Upper lobe of left lung (tissue), 6 donors: ENCODE data around the gene COX18. TPM values are rescaled to one million over a fixed set of nuclear protein-coding genes. Genes with fewer than 3 reads are reported as not detected.
A peak's percentile ranks its signal among the peaks of the same experiment; 100 is the strongest.

ENCODE experiments used
- ATAC-seq, 2 donors: fragments of 200-7000 bp; cut with Tn5 transposase; one replicate each; pipeline ENCODE4 v1.9.1; 2022; ENCODE audit warnings: mild to moderate bottlenecking in 2 of 2, moderate library complexity in 2 of 2; ENCODE audit not compliant: low FRiP score in 2 of 2
- DNase-seq, 2 donors: peaks; one replicate each; pipeline ENCODE4 v3.0.0-alpha.2; 2019 to 2020
- H3K27ac ChIP-seq, 4 donors: fragments of 200-600 bp; sonication (generic); one replicate each; pipeline ENCODE4 v1.5.1; 2016 to 2019
- H3K27me3 ChIP-seq, 4 donors: fragments of 200-600 bp; sonication (generic); one replicate each; pipeline ENCODE4 v1.5.1; 2017 to 2019
- H3K36me3 ChIP-seq, 4 donors: fragments of 200-600 bp; sonication (generic); one replicate each; pipeline ENCODE4 v1.5.1; 2016 to 2019
- H3K4me1 ChIP-seq, 4 donors: fragments of 200-600 bp; sonication (generic); one replicate each; pipeline ENCODE4 v1.5.1; 2018 to 2019
- H3K4me3 ChIP-seq, 4 donors: fragments of 200-600 bp; sonication (generic); one replicate each; pipeline ENCODE4 v1.5.1; 2017 to 2019; ENCODE audit warnings: mild to moderate bottlenecking in 2 of 4, moderate library complexity in 1 of 4
- H3K9me3 ChIP-seq, 4 donors: fragments of 200-600 bp; sonication (generic); one replicate each; pipeline ENCODE4 v1.5.1; 2018 to 2019
- EP300 ChIP-seq, 4 donors: sonication (generic); formaldehyde crosslinking; IDR thresholded peaks; one replicate each; pipeline ENCODE4 v1.5.1; 2017; ENCODE audit warnings: antibody characterized with exemption in 4 of 4, control low read depth in 2 of 4
- POLR2A ChIP-seq, 4 donors: fragments of 450-650 bp; IDR thresholded peaks; one replicate each; pipeline ENCODE4 v1.5.1; 2016 to 2017; ENCODE audit warnings: antibody characterized with exemption in 4 of 4, mild to moderate bottlenecking in 2 of 4
- POLR2AphosphoS5 ChIP-seq, 2 donors: sonication (generic); formaldehyde crosslinking; IDR thresholded peaks; one replicate each; pipeline ENCODE4 v1.5.1; 2017; ENCODE audit warnings: antibody characterized with exemption in 2 of 2
- WGBS, 2 donors: methylation state at CpG; one replicate each; pipeline ENCODE4 v1.1.5; 2017 to 2018; 5-methylcytosine and 5-hydroxymethylcytosine counted together
- total RNA-seq, 6 donors: library from RNA; depleted of rRNA in 4 of 6; stranded (reverse); fragments of >200 nt in 4 of 6; gene quantifications; one replicate each; pipeline versions ENCODE4 v1.1.0 to v1.2.1, GENCODE V29; 2016 to 2021
- TF ChIP-seq, protein P1 (sequence below), 6 experiments: fragments of 450-650 bp in 4 of 6; fragments of 200-600 bp in 2 of 6; sonication (generic) in 2 of 6; IDR thresholded peaks; one replicate each; pipeline ENCODE4 v1.5.1; 2016 to 2019; ENCODE audit warnings: antibody characterized with exemption in 6 of 6
- donor health status: DM: no; HTN: no; CAD: no; lungs with moderate emphysema.
- donor health status: DM: no; HTN: yes; CAD: no; lungs with severe emphysema.

The COX18 gene
- total RNA-seq, 6 donors from 2014 or later, result 11.3 to 22.2 (median 13.4) TPM

DNA sequence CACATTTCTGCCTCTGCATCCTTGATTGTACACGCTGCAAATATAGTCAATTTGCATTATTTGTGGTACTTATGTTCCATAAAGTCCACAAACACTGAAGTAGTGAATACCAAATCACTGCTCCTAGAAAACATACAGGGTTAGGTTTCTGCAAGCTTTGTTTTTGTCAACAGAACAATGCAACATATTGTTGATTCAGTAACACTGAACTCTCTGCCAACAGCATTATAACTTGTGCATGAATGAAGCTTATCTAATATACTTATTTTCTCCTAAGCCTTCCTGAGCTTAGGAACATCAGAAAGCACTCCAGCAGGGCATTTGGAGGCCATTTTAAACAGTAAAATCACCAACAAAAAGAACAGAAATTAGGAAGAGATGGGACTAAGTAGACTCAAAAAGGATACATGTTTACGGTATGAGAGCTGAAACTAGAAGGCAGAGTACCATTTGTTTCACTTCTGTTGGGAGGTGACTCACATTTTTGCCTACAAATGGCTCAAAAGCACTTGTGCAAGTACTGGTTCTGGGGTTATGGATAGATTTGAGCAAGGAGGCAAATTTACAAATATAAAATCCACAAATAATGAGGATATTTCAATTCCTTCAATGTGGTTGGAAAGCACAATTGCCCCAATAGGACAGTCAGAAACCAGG is 14.1 kb downstream of the COX18 start:
- Histone ChIP-seq H3K4me1 (peaks cover 0 to 5% (median 0%) of the 10 kb centered on the region in 4 donors), H3K9me3 (no peaks in the 10 kb centered on the region), H3K27ac (no peak overlapping the region), H3K4me3 (no peak overlapping the region), H3K36me3 (peaks cover 25 to 53% (median 27%) of the 10 kb centered on the region in 4 donors), H3K27me3 (no peaks in the 10 kb centered on the region)
- DNase-seq, result no peak
- WGBS, 2 donors, result 83 to 89% methylated on average over 2 of the region's 2 CpGs
- ATAC-seq, result no peak
- no peak for TF ChIP-seq POLR2A (IDR thresholded peaks at IDR 0.05)
- TF ChIP-seq, protein P1, sequence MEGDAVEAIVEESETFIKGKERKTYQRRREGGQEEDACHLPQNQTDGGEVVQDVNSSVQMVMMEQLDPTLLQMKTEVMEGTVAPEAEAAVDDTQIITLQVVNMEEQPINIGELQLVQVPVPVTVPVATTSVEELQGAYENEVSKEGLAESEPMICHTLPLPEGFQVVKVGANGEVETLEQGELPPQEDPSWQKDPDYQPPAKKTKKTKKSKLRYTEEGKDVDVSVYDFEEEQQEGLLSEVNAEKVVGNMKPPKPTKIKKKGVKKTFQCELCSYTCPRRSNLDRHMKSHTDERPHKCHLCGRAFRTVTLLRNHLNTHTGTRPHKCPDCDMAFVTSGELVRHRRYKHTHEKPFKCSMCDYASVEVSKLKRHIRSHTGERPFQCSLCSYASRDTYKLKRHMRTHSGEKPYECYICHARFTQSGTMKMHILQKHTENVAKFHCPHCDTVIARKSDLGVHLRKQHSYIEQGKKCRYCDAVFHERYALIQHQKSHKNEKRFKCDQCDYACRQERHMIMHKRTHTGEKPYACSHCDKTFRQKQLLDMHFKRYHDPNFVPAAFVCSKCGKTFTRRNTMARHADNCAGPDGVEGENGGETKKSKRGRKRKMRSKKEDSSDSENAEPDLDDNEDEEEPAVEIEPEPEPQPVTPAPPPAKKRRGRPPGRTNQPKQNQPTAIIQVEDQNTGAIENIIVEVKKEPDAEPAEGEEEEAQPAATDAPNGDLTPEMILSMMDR (IDR thresholded peaks at IDR 0.05), result no peak

DNA sequence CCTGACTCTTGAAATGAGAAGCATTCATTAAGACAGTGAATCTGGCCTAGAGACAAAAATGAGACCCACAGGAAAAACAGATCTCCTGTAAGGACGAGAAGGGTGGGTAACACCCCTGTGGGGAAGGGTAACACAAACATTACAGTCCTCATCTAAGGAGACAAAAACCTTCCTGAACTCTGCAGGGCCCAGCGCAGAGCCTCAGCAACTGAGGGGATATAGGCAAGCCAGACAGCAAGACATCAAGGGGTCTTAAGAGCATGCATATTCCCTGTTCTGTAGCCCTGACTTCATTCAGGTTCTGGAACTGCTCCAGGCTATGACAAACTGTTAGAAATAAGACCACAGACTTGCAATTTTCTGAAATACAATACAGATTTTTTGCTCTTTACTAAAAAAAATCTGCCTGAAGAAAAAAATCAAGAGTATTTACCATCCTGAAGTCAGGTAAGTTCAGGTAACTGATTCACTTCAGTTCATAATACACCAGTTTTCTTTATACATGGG is 15.5 kb downstream of the COX18 start:
- peaks cover 21 to 40% (median 22%) of the 10 kb centered on the region in 4 donors for H3K36me3 ChIP-seq
- H3K4me1 ChIP-seq, result peaks cover 0 to 5% (median 0%) of the 10 kb centered on the region in 4 donors
- ATAC-seq (no peak), DNase-seq (no peak)
- no peaks in the 10 kb centered on the region for H3K27me3 ChIP-seq
- no peaks in the 10 kb centered on the region for H3K9me3 ChIP-seq
- no peak overlapping the region for H3K4me3 ChIP-seq
- TF ChIP-seq EP300 (IDR thresholded peaks at IDR 0.05), result no peak
- no peak for TF ChIP-seq POLR2AphosphoS5 (IDR thresholded peaks at IDR 0.05)
- no peak for TF ChIP-seq POLR2A (IDR thresholded peaks at IDR 0.05)
- TF ChIP-seq, protein P1 (IDR thresholded peaks at IDR 0.05), result no peak
- WGBS, 2 donors, result 61 to 86% methylated on average over 2 of the region's 2 CpGs
- H3K27ac ChIP-seq, result peak overlapping the region in 1 of 4 donors; percentile 48

DNA sequence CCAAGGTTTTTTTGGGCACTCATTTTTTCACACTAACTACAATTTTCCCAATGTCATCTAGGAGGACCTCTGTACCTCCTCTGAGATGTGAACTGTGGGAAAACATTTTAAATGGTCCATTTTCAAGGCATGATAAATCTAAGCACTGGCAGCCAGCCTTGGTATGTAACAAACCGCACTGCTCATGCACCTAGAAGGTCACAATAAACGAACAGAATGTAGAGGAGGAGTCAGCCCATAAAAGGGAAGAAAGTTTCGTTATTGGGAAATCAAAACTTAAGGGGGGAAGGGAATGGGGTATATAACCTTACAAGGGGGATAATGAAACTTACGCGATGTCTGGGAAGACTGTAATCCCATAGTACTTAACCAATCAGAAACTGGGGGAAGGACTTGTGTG is 16.4 kb downstream of the COX18 start:
- TF ChIP-seq POLR2A (IDR thresholded peaks at IDR 0.05) (no peak), EP300 (IDR thresholded peaks at IDR 0.05) (no peak)
- no peak for DNase-seq
- Histone ChIP-seq H3K36me3 (peaks cover 13 to 30% (median 16%) of the 10 kb centered on the region in 4 donors), H3K27ac (no peak overlapping the region), H3K4me3 (no peak overlapping the region), H3K4me1 (peaks cover 0 to 5% (median 0%) of the 10 kb centered on the region in 4 donors), H3K27me3 (no peaks in the 10 kb centered on the region), H3K9me3 (no peaks in the 10 kb centered on the region)
- ATAC-seq, result no peak
- WGBS, 2 donors, result 78 to 85% methylated on average over 5 of the region's 5 CpGs

DNA sequence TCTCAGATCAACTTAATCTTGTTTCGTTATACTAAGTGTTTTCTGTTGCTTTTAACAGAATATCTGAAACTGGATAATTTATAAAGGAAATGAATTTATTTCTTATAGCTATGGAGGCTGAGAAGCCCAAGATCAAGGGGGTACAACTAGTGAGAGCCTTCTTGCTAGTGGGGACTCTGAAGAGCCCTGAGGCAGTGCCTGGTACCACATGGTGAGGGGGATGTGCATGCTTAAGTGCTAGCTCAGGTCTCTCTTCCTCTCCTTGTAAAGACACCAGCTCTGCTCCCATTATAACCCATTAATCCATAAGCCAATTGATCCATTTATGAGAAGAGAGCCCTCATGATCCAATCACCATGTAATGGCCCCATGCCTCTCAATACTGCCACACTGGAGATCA is 17.9 kb downstream of the COX18 start:
- WGBS, 2 donors, result 97% methylated on average over 1 of the region's 1 CpG
- no peak for ATAC-seq

DNA sequence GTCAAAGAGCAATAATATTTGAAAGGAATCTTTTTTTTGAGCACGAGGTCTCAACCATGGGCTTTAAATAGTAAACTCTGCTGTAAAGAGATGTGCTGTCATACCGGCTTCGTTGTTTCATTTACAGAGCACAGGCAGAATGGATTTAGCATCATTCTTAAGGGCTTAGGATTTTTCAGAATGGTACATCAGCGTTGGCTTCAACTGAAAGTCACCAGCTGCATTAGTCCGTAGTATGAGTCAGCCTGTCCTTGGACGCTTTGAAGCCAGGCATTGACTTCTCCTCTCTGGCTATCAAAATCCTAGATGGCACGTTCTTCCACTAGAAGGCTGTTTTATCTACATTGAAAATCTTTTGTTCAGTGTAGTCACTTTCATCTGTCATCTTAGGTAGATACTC is 23.6 kb downstream of the COX18 start:
- Histone ChIP-seq H3K4me1 (no peaks in the 10 kb centered on the region), H3K27me3 (no peaks in the 10 kb centered on the region), H3K4me3 (no peak overlapping the region), H3K9me3 (no peaks in the 10 kb centered on the region), H3K27ac (no peak overlapping the region), H3K36me3 (no peaks in the 10 kb centered on the region)
- DNase-seq, result no peak
- ATAC-seq, result no peak
- 88 to 94% methylated on average over 7 of the region's 7 CpGs for WGBS, 2 donors
- no peak for TF ChIP-seq EP300 (IDR thresholded peaks at IDR 0.05)
- TF ChIP-seq POLR2A (IDR thresholded peaks at IDR 0.05), result no peak

More for the DNA sequence above, 17.9 kb downstream of the COX18 start:
- H3K27me3 ChIP-seq, result no peaks in the 10 kb centered on the region
- DNase-seq, result no peak
- TF ChIP-seq, protein P1 (IDR thresholded peaks at IDR 0.05), result no peak
- TF ChIP-seq POLR2AphosphoS5 (IDR thresholded peaks at IDR 0.05), result no peak
- no peak for TF ChIP-seq POLR2A (IDR thresholded peaks at IDR 0.05)
- TF ChIP-seq EP300 (IDR thresholded peaks at IDR 0.05), result no peak
- H3K4me1 ChIP-seq, result peaks cover 0 to 5% (median 0%) of the 10 kb centered on the region in 4 donors
- H3K27ac ChIP-seq, result no peak overlapping the region
- H3K4me3 ChIP-seq, result no peak overlapping the region
- H3K9me3 ChIP-seq, result no peaks in the 10 kb centered on the region
- H3K36me3 ChIP-seq, result peaks cover 0 to 16% (median 2%) of the 10 kb centered on the region in 4 donors

DNA sequence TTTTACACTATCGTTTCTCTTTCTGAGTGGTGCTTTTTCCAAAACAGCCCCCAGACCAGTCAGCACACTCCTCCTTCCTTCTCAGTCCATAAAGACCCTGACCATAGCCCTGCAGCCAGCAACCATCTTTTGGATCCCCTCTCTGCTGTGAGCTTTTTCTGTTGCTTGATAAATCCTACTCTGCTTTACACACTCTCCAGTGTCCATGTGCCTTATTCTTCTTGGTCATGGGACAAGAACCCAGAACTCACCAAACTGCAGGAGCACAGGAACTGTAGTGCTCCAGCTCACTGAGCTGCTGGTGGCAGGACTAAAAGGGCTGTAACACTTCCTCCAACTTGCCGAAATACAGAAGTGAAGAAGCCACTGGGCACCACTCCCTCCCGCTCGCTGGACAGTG is 32.5 kb downstream of the COX18 start:
- TF ChIP-seq, protein P1 (IDR thresholded peaks at IDR 0.05), result no peak
- TF ChIP-seq POLR2AphosphoS5 (IDR thresholded peaks at IDR 0.05) (no peak), POLR2A (IDR thresholded peaks at IDR 0.05) (no peak), EP300 (IDR thresholded peaks at IDR 0.05) (no peak)
- DNase-seq (no peak), ATAC-seq (no peak)
- no peaks in the 10 kb centered on the region for H3K36me3 ChIP-seq
- H3K9me3 ChIP-seq, result peaks cover 0 to 14% (median 4%) of the 10 kb centered on the region in 4 donors
- WGBS, 2 donors, result 88 to 94% methylated on average over 4 of the region's 4 CpGs
- H3K27me3 ChIP-seq, result no peaks in the 10 kb centered on the region
- no peaks in the 10 kb centered on the region for H3K4me1 ChIP-seq
- no peak overlapping the region for H3K4me3 ChIP-seq
- no peak overlapping the region for H3K27ac ChIP-seq
